Sigmoid colon (tissue), 4 donors: Measurements from ENCODE around the gene PGRMC1.
"Not testable (repeated sequence)": the region's sequence is repeated elsewhere in the genome, so short reads cannot be mapped to it uniquely, and the experiment has no call there.

ENCODE experiments used
- EP300 ChIP-seq, 4 donors: sonication (generic); formaldehyde crosslinking; IDR thresholded peaks; one replicate each; pipeline ENCODE4 v1.6.1; 2017; ENCODE audit warnings: antibody characterized with exemption in 4 of 4
- POLR2A ChIP-seq, 2 donors: fragments of 450-650 bp; IDR thresholded peaks; one replicate each; pipeline ENCODE4 v1.6.1; 2016; ENCODE audit warnings: antibody characterized with exemption in 2 of 2, mild to moderate bottlenecking in 2 of 2, moderate library complexity in 2 of 2
- TF ChIP-seq, protein P1 (sequence below), 4 experiments: fragments of 450-650 bp in 3 of 4; fragments of 200-600 bp in 1 of 4; IDR thresholded peaks; one replicate each; pipeline ENCODE4 v1.5.1; 2016 to 2019; ENCODE audit warnings: antibody characterized with exemption in 4 of 4, mild to moderate bottlenecking in 3 of 4, moderate library complexity in 2 of 4

DNA sequence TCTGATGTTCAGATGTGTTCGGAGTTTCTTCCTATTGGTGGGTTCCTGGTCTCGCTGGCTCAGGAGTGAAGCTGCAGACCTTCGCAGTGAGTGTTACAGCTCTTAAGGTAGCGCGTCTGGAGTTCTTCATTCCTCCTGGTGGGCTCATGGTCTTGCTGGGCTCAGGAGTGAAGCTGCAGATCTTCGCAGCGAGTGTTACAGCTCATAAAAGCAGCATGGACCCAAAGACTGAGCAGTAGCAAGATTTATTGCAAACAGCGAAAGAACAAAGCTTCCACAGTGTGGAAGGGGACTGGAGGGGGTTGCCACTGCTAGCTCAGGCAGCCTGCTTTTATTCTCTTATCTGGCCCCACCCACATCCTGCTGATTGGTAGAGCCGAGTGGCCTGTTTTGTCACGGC lies 28.6 kb upstream of the PGRMC1 start:
- TF ChIP-seq EP300, POLR2A (IDR thresholded peaks at IDR 0.05): not testable (repeated sequence)
- TF ChIP-seq, protein P1, sequence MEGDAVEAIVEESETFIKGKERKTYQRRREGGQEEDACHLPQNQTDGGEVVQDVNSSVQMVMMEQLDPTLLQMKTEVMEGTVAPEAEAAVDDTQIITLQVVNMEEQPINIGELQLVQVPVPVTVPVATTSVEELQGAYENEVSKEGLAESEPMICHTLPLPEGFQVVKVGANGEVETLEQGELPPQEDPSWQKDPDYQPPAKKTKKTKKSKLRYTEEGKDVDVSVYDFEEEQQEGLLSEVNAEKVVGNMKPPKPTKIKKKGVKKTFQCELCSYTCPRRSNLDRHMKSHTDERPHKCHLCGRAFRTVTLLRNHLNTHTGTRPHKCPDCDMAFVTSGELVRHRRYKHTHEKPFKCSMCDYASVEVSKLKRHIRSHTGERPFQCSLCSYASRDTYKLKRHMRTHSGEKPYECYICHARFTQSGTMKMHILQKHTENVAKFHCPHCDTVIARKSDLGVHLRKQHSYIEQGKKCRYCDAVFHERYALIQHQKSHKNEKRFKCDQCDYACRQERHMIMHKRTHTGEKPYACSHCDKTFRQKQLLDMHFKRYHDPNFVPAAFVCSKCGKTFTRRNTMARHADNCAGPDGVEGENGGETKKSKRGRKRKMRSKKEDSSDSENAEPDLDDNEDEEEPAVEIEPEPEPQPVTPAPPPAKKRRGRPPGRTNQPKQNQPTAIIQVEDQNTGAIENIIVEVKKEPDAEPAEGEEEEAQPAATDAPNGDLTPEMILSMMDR (IDR thresholded peaks at IDR 0.05): not testable (repeated sequence)
